HFF-Myc (cell line): ENCODE data around the gene PDE6B.

Experiments
- DNase-seq: peaks from one replicate; pipeline ENCODE4 v3.0.0-alpha.2; 2011; ENCODE audit warnings: low read depth; ENCODE audit errors: extremely low read depth
- H3K4me3 ChIP-seq: replicated peaks from 2 replicates; pipeline ENCODE4 v1.5.1; 2011; ENCODE audit warnings: low read depth, mild to moderate bottlenecking, control low read depth, low read length
- CTCF ChIP-seq: IDR thresholded peaks from 2 replicates; pipeline ENCODE4 v1.5.1; 2012; ENCODE audit warnings: mild to moderate bottlenecking, low read depth, low read length, control low read depth; ENCODE audit errors: missing control alignments

The PDE6B gene

GRCh38 chr4:654871-655463 is 29.6 kb downstream of the PDE6B start:
- TF ChIP-seq CTCF, result no peak
- no peak for DNase-seq
- no peak overlapping the region for H3K4me3 ChIP-seq

GRCh38 chr4:655464-656151 is 30.2 kb downstream of the PDE6B start:
- no peak for DNase-seq
- no peak for TF ChIP-seq CTCF
- no peak overlapping the region for H3K4me3 ChIP-seq

- no peak for TF ChIP-seq CTCF
- no peak for DNase-seq
- no peak overlapping the region for H3K4me3 ChIP-seq
These were observed 31.3 kb downstream of the PDE6B start for GRCh38 chr4:656436-657337.

GRCh38 chr4:657338-657833 is 32.0 kb downstream of the PDE6B start:
- H3K4me3 ChIP-seq, result no peak overlapping the region
- DNase-seq, result no peak
- TF ChIP-seq CTCF, result no peak

- no peak for TF ChIP-seq CTCF
- H3K4me3 ChIP-seq, result no peak overlapping the region
- no peak for DNase-seq
These were observed 32.7 kb downstream of the PDE6B start for GRCh38 chr4:657834-658667.
